ENCODE measurements around the gene CPXM2.

The CPXM2 gene

GRCh38 chr10:123889821-123890220, 1.8 kb downstream of the CPXM2 start:
- Histone ChIP-seq H3K27me3 (ENCODE audit: control insufficient read depth, insufficient read depth, low read length, poor library complexity, severe bottlenecking) (peaks cover 46% of the 10 kb centered on the region), H3K36me3 (ENCODE audit: control insufficient read depth, insufficient read depth, low read length) (no peaks in the 10 kb centered on the region), H3K27ac (ENCODE audit: insufficient read depth, low read depth, low read length, poor library complexity, severe bottlenecking) (no peak overlapping the region), H3K9me3 (ENCODE audit: control insufficient read depth, low read length) (no peaks in the 10 kb centered on the region), H3K4me1 (ENCODE audit: control insufficient read depth, insufficient read depth, low read length) (peaks cover 5% of the 10 kb centered on the region), H3K4me3 (ENCODE audit: insufficient read depth, low read depth, low read length) (no peak overlapping the region)
- 77% methylated on average over 4 of the region's 4 CpGs for WGBS, 2 experiments

GRCh38 chr10:123888751-123889150, 2.9 kb downstream of the CPXM2 start:
- Histone ChIP-seq H3K27me3 (ENCODE audit: control insufficient read depth, insufficient read depth, low read length, poor library complexity, severe bottlenecking) (peaks cover 46% of the 10 kb centered on the region), H3K36me3 (ENCODE audit: control insufficient read depth, insufficient read depth, low read length) (no peaks in the 10 kb centered on the region), H3K9me3 (ENCODE audit: control insufficient read depth, low read length) (no peaks in the 10 kb centered on the region), H3K4me1 (ENCODE audit: control insufficient read depth, insufficient read depth, low read length) (peaks cover 5% of the 10 kb centered on the region), H3K27ac (ENCODE audit: insufficient read depth, low read depth, low read length, poor library complexity, severe bottlenecking) (no peak overlapping the region), H3K4me3 (ENCODE audit: insufficient read depth, low read depth, low read length) (no peak overlapping the region)
- WGBS, 2 experiments: 91 to 94% methylated on average over 5 of the region's 5 CpGs

GRCh38 chr10:123888256-123888655, 3.4 kb downstream of the CPXM2 start:
- H3K27ac ChIP-seq (ENCODE audit: insufficient read depth, low read depth, low read length, poor library complexity, severe bottlenecking): no peak overlapping the region
- H3K27me3 ChIP-seq (ENCODE audit: control insufficient read depth, insufficient read depth, low read length, poor library complexity, severe bottlenecking): peaks cover 46% of the 10 kb centered on the region
- H3K36me3 ChIP-seq (ENCODE audit: control insufficient read depth, insufficient read depth, low read length): no peaks in the 10 kb centered on the region
- no peaks in the 10 kb centered on the region for H3K9me3 ChIP-seq (ENCODE audit: control insufficient read depth, low read length)
- WGBS, 2 experiments: 96 to 100% methylated on average over 3 of the region's 3 CpGs
- no peak overlapping the region for H3K4me3 ChIP-seq (ENCODE audit: insufficient read depth, low read depth, low read length)
- H3K4me1 ChIP-seq (ENCODE audit: control insufficient read depth, insufficient read depth, low read length): peaks cover 5% of the 10 kb centered on the region

- peaks cover 26% of the 10 kb centered on the region for H3K27me3 ChIP-seq (ENCODE audit: control insufficient read depth, insufficient read depth, low read length, poor library complexity, severe bottlenecking)
- H3K27ac ChIP-seq (ENCODE audit: insufficient read depth, low read depth, low read length, poor library complexity, severe bottlenecking): no peak overlapping the region
- no peak overlapping the region for H3K4me3 ChIP-seq (ENCODE audit: insufficient read depth, low read depth, low read length)
- no peaks in the 10 kb centered on the region for H3K9me3 ChIP-seq (ENCODE audit: control insufficient read depth, low read length)
- H3K36me3 ChIP-seq (ENCODE audit: control insufficient read depth, insufficient read depth, low read length): no peaks in the 10 kb centered on the region
- H3K4me1 ChIP-seq (ENCODE audit: control insufficient read depth, insufficient read depth, low read length): no peaks in the 10 kb centered on the region
- 89 to 90% methylated on average over 6 of the region's 6 CpGs for WGBS, 2 experiments
Measured at GRCh38 chr10:123886292-123886691, 5.3 kb downstream of the CPXM2 start.

- Histone ChIP-seq H3K27me3 (ENCODE audit: control insufficient read depth, insufficient read depth, low read length, poor library complexity, severe bottlenecking) (peaks cover 19% of the 10 kb centered on the region), H3K4me3 (ENCODE audit: insufficient read depth, low read depth, low read length) (no peak overlapping the region), H3K9me3 (ENCODE audit: control insufficient read depth, low read length) (no peaks in the 10 kb centered on the region), H3K27ac (ENCODE audit: insufficient read depth, low read depth, low read length, poor library complexity, severe bottlenecking) (no peak overlapping the region), H3K4me1 (ENCODE audit: control insufficient read depth, insufficient read depth, low read length) (no peaks in the 10 kb centered on the region), H3K36me3 (ENCODE audit: control insufficient read depth, insufficient read depth, low read length) (no peaks in the 10 kb centered on the region)
- WGBS, 2 experiments: 90 to 93% methylated on average over 6 of the region's 6 CpGs
Measured at GRCh38 chr10:123885406-123886170, 6.0 kb downstream of the CPXM2 start.

- no peaks in the 10 kb centered on the region for H3K4me1 ChIP-seq (ENCODE audit: control insufficient read depth, insufficient read depth, low read length)
- peaks cover 13% of the 10 kb centered on the region for H3K27me3 ChIP-seq (ENCODE audit: control insufficient read depth, insufficient read depth, low read length, poor library complexity, severe bottlenecking)
- no peaks in the 10 kb centered on the region for H3K9me3 ChIP-seq (ENCODE audit: control insufficient read depth, low read length)
- no peak overlapping the region for H3K27ac ChIP-seq (ENCODE audit: insufficient read depth, low read depth, low read length, poor library complexity, severe bottlenecking)
- H3K36me3 ChIP-seq (ENCODE audit: control insufficient read depth, insufficient read depth, low read length): no peaks in the 10 kb centered on the region
- H3K4me3 ChIP-seq (ENCODE audit: insufficient read depth, low read depth, low read length): no peak overlapping the region
- 91 to 97% methylated on average over 5 of the region's 5 CpGs for WGBS, 2 experiments
Measured at GRCh38 chr10:123884907-123885381, 6.7 kb downstream of the CPXM2 start.

- Histone ChIP-seq H3K4me1 (ENCODE audit: control insufficient read depth, insufficient read depth, low read length) (no peaks in the 10 kb centered on the region), H3K27me3 (ENCODE audit: control insufficient read depth, insufficient read depth, low read length, poor library complexity, severe bottlenecking) (peaks cover 8% of the 10 kb centered on the region), H3K27ac (ENCODE audit: insufficient read depth, low read depth, low read length, poor library complexity, severe bottlenecking) (no peak overlapping the region), H3K4me3 (ENCODE audit: insufficient read depth, low read depth, low read length) (no peak overlapping the region), H3K36me3 (ENCODE audit: control insufficient read depth, insufficient read depth, low read length) (no peaks in the 10 kb centered on the region), H3K9me3 (ENCODE audit: control insufficient read depth, low read length) (no peaks in the 10 kb centered on the region)
- WGBS, 2 experiments: 91 to 94% methylated on average over 7 of the region's 7 CpGs
Measured at GRCh38 chr10:123884351-123884906, 7.2 kb downstream of the CPXM2 start.

- WGBS, 2 experiments: 88 to 90% methylated on average over 4 to 5 of the region's 5 CpGs
- Histone ChIP-seq H3K27me3 (ENCODE audit: control insufficient read depth, insufficient read depth, low read length, poor library complexity, severe bottlenecking) (peaks cover 4% of the 10 kb centered on the region), H3K36me3 (ENCODE audit: control insufficient read depth, insufficient read depth, low read length) (no peaks in the 10 kb centered on the region), H3K4me1 (ENCODE audit: control insufficient read depth, insufficient read depth, low read length) (no peaks in the 10 kb centered on the region), H3K4me3 (ENCODE audit: insufficient read depth, low read depth, low read length) (no peak overlapping the region), H3K27ac (ENCODE audit: insufficient read depth, low read depth, low read length, poor library complexity, severe bottlenecking) (no peak overlapping the region), H3K9me3 (ENCODE audit: control insufficient read depth, low read length) (no peaks in the 10 kb centered on the region)
Measured at GRCh38 chr10:123883673-123884320, 7.8 kb downstream of the CPXM2 start.

GRCh38 chr10:123882681-123883445, 8.7 kb downstream of the CPXM2 start:
- H3K27me3 ChIP-seq (ENCODE audit: control insufficient read depth, insufficient read depth, low read length, poor library complexity, severe bottlenecking): no peaks in the 10 kb centered on the region
- no peaks in the 10 kb centered on the region for H3K9me3 ChIP-seq (ENCODE audit: control insufficient read depth, low read length)
- no peak overlapping the region for H3K27ac ChIP-seq (ENCODE audit: insufficient read depth, low read depth, low read length, poor library complexity, severe bottlenecking)
- no peak overlapping the region for H3K4me3 ChIP-seq (ENCODE audit: insufficient read depth, low read depth, low read length)
- no peaks in the 10 kb centered on the region for H3K4me1 ChIP-seq (ENCODE audit: control insufficient read depth, insufficient read depth, low read length)
- WGBS, 2 experiments: 93% methylated on average over 10 of the region's 10 CpGs
- no peaks in the 10 kb centered on the region for H3K36me3 ChIP-seq (ENCODE audit: control insufficient read depth, insufficient read depth, low read length)

GRCh38 chr10:123882177-123882576, 9.4 kb downstream of the CPXM2 start:
- Histone ChIP-seq H3K27ac (ENCODE audit: insufficient read depth, low read depth, low read length, poor library complexity, severe bottlenecking) (no peak overlapping the region), H3K27me3 (ENCODE audit: control insufficient read depth, insufficient read depth, low read length, poor library complexity, severe bottlenecking) (no peaks in the 10 kb centered on the region), H3K36me3 (ENCODE audit: control insufficient read depth, insufficient read depth, low read length) (no peaks in the 10 kb centered on the region), H3K9me3 (ENCODE audit: control insufficient read depth, low read length) (no peaks in the 10 kb centered on the region), H3K4me3 (ENCODE audit: insufficient read depth, low read depth, low read length) (no peak overlapping the region), H3K4me1 (ENCODE audit: control insufficient read depth, insufficient read depth, low read length) (no peaks in the 10 kb centered on the region)
- WGBS, 2 experiments: 77 to 79% methylated on average over 4 of the region's 4 CpGs
